Heart right ventricle (tissue), 16 donors: ENCODE measurements around the gene PTMS. TPM values are rescaled to one million over a fixed set of nuclear protein-coding genes. Genes with fewer than 3 reads are reported as not detected.

Experiments
- ATAC-seq, 8 donors: fragments of 200-7000 bp; cut with Tn5 transposase; one replicate each; pipeline ENCODE4 v1.9.1; 2020; ENCODE audit warnings: mild to moderate bottlenecking in 8 of 8, moderate library complexity in 8 of 8, moderate number of reproducible peaks in 1 of 8
- DNase-seq, 2 donors: peaks; one replicate each; pipeline ENCODE4 v3.0.0-alpha.2; 2020
- H3K27ac ChIP-seq, 10 donors: fragments of 200-600 bp; sonication (generic) in 2 of 10; one replicate each; pipeline versions ENCODE4 v1.5.0 to v1.8.0; 2020 to 2022; ENCODE audit warnings: mild to moderate bottlenecking in 3 of 10
- H3K27me3 ChIP-seq, 7 donors: fragments of 200-600 bp; one replicate each; pipeline ENCODE4 v1.8.0; 2021 to 2022; ENCODE audit warnings: mild to moderate bottlenecking in 2 of 7
- H3K36me3 ChIP-seq, 9 donors: fragments of 200-600 bp; sonication (generic) in 1 of 9; one replicate each; pipeline versions ENCODE4 v1.5.0 to v1.8.0; 2020 to 2022; ENCODE audit warnings: mild to moderate bottlenecking in 2 of 9
- H3K4me1 ChIP-seq, 9 donors: fragments of 200-600 bp; sonication (generic) in 1 of 9; one replicate each; pipeline versions ENCODE4 v1.5.0 to v1.8.0; 2020 to 2022; ENCODE audit warnings: mild to moderate bottlenecking in 4 of 9
- H3K4me3 ChIP-seq, 10 donors: fragments of 200-600 bp; sonication (generic) in 2 of 10; one replicate each; pipeline versions ENCODE4 v1.5.0 to v1.8.0; 2020 to 2022; ENCODE audit warnings: mild to moderate bottlenecking in 7 of 10, moderate library complexity in 2 of 10
- H3K9me3 ChIP-seq, 11 donors: fragments of 200-600 bp in 10 of 11; sonication (generic) in 2 of 11; one replicate each; pipeline versions ENCODE4 v1.5.0 to v1.8.0; 2013 to 2022; ENCODE audit warnings: mild to moderate bottlenecking in 2 of 11, control low read depth in 1 of 11, moderate library complexity in 1 of 11
- WGBS, 2 donors: extraction: QIAGEN DNeasy Blood & Tissue Kit; methylation state at CpG; one replicate each; pipeline ENCODE4 v1.1.7; 2013; ENCODE audit warnings: inconsistent platforms in 1 of 2; 5-methylcytosine and 5-hydroxymethylcytosine counted together
- intact Hi-C, 10 donors: fragments of 100-400 bp; cut with DNase I; formaldehyde crosslinking; loops; one replicate each; pipeline versions ENCODE4 v1.11.1 to v1.14.2; 2022
- polyA plus RNA-seq, 2 donors: library from polyadenylated mRNA; stranded (reverse); fragments of 200-250 nt; gene quantifications; one replicate each; pipeline ENCODE4 v1.2.3, GENCODE V29; 2013
- total RNA-seq, 10 donors: library from RNA; stranded (reverse); fragmentation: NEBNext Ultra II Directional in 3 of 10; extraction: Animal tissue kit (Norgen Biotek cat#: 25700) in 3 of 10; gene quantifications; one replicate each; pipeline versions ENCODE4 v1.2.1 to v1.2.4, GENCODE V29; 2021 to 2023
- TF ChIP-seq, protein P1 (sequence below), 9 donors: fragments of 200-600 bp; sonication (generic) in 2 of 9; IDR thresholded peaks; one replicate each; pipeline versions ENCODE4 v1.5.0 to v1.8.0; 2021 to 2022; ENCODE audit warnings: antibody characterized with exemption in 9 of 9, mild to moderate bottlenecking in 5 of 9, moderate library complexity in 1 of 9
- donor health status: Arrhythmogenic right ventricular cardiomyopathy.
- donor health status: ischemic (EF 13 %, LVEDD 7.1; RV severe dilation, severe dysfunction).
- donor health status: healthy with polysubstance abuse.
- donor health status: DM: no; HTN: yes; CAD: no.
- donor health status: DM: no; HTN: no; CAD: no.
- donor health status: ischemic (EF 25% LVEDD 6.9; RV normal size, moderate dysfunction).
- donor health status: ischemic (EF 25% LVEDD 5.7; RV mildly dilated, moderate dysfunction).
- donor health status: healthy.
- donor health status: DM: yes; HTN: yes; CAD: no.
- donor health status: Ischemic cardiomyopathy.
- donor health status: ischemic (EF 35%, LVEDD 5.7; RV mildly dilated, moderate dysfunction).
- donor health status: nonischemic (EF 11% LVEDD 7.7; RV severe dilation, severe dysfunction).
- donor health status: DM: yes; HTN: yes; CAD: no.
- donor health status: PGD.
- donor health status: ischemic (EF 29% LVEDD 5.4; RV normal size, mild dysfunction).
- donor health status: nonischemic (EF 23%, LVEDD 6.1; RV moderate dilation, normal function).

PTMS gene
- total and polyA plus RNA-seq, 12 donors: 73.3 to 361 (median 105) TPM

DNA sequence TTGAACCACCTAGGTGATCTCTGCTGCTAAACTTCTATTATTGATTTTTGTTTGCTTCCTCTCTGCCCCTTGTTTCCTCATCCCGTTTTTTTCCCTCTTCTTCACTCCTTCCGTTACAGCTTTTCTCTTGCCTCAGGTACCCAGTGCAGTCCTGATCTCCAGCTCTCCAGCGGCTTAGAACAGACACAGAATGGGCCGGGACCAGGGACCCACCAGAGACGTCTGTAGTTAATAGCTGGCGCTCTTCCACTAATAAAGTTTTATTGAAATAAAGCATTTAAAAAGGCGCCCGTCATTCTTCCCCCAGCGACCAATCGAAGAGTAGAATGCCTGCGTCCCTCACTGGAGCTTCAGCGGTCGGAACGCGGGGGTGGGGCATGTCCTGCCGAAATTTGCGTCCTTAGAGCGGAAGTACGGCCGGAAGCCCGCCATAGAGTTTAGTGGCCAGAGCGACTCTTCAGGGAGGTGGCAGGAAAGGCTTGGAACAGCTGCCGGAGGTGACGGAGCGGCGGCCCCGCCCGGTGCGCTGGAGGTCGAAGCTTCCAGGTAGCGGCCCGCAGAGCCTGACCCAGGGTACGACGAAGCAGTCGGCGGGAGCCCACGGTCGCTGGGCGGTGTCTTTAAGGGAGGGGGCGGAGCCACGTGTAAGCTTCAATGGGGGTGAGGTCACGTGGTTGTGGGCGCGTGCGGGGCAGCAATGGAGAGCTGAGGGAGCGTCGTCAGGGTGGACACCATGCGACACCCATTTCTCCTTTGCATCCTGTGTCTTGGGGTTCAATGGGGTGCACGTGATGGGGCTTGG, 42.4 kb upstream of the PTMS start, which contains the start of gene COPS7A:
Gene COPS7A (plus strand): TSS at position 440 of the 802 bp plus-strand sequence. CDS start 611 bp downstream, outside the sequence.
- Histone ChIP-seq H3K36me3 (peaks cover 0 to 36% (median 10%) of the 10 kb centered on the region in 9 donors), H3K27ac (peak within 1 kb of the TSS; percentile 81 to 95 (median 88)), H3K9me3 (no peaks in the 10 kb centered on the region), H3K4me1 (peaks cover 0 to 20% (median 14%) of the 10 kb centered on the region in 9 donors), H3K4me3 (peak within 1 kb of the TSS; percentile 40 to 90 (median 64)), H3K27me3 (no peaks in the 10 kb centered on the region)
- ATAC-seq (peak; percentile 99 to 100 (median 99)), DNase-seq (peak; percentile 97 to 99)
- intact Hi-C loops: loop anchor here in 7 of 10 donors (1.0 to 5.0 kb wide), 6 partner anchors 29 to 62 kb away; partner anchors contain the start of genes ING4 (in 4 of the 7), ZNF384 (in 4 of the 7) and MLF2 (in 1 of the 7)
- TF ChIP-seq, protein P1, sequence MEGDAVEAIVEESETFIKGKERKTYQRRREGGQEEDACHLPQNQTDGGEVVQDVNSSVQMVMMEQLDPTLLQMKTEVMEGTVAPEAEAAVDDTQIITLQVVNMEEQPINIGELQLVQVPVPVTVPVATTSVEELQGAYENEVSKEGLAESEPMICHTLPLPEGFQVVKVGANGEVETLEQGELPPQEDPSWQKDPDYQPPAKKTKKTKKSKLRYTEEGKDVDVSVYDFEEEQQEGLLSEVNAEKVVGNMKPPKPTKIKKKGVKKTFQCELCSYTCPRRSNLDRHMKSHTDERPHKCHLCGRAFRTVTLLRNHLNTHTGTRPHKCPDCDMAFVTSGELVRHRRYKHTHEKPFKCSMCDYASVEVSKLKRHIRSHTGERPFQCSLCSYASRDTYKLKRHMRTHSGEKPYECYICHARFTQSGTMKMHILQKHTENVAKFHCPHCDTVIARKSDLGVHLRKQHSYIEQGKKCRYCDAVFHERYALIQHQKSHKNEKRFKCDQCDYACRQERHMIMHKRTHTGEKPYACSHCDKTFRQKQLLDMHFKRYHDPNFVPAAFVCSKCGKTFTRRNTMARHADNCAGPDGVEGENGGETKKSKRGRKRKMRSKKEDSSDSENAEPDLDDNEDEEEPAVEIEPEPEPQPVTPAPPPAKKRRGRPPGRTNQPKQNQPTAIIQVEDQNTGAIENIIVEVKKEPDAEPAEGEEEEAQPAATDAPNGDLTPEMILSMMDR (IDR thresholded peaks at IDR 0.05): no peak
- 0 to 1% methylated on average over 49 of the region's 49 CpGs for WGBS, 2 donors

DNA sequence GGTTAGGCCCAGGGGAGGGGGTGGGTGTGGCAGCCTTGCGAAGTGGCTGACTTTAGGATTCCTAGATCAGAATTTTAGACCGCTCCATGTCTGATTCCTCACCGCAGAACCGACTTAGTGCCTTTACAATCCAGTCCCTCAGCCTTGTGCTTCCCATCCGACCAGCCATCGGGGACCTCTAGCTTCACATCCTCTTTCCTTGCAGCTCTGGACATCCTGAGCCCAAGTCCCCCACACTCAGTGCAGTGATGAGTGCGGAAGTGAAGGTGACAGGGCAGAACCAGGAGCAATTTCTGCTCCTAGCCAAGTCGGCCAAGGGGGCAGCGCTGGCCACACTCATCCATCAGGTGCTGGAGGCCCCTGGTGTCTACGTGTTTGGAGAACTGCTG, 41.8 kb upstream of the PTMS start:
- WGBS, 2 donors: 10 to 18% methylated on average over 10 of the region's 10 CpGs

DNA sequence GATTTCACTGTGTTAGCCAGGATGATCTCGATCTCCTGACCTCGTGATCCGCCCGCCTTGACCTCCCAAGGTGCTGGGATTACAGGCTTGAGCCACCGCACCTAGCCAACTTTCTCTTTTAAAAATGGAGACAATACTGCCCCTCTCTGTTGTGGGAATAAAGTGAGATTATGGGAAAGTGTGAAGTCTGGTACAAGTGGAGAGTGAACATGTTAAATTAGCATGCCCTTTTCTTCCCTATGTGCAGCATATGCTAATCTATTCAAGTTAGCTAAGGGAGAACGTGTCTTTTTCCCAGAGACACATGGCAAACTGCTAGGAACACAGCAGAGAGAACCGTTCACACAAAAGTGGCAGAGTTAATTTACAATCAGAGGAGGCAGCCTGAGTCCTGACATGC, 40.8 kb upstream of the PTMS start:
- H3K36me3 ChIP-seq: peaks cover 0 to 51% (median 26%) of the 10 kb centered on the region in 9 donors
- H3K9me3 ChIP-seq: no peaks in the 10 kb centered on the region
- intact Hi-C loops: loop anchor here in 1 of 10 donors (2.0 kb wide), 1 partner anchor 27 kb away; the partner anchor contains the start of gene MLF2
- no peak overlapping the region for H3K27ac ChIP-seq
- TF ChIP-seq, protein P1 (IDR thresholded peaks at IDR 0.05): no peak
- H3K4me1 ChIP-seq: peaks cover 0 to 20% (median 14%) of the 10 kb centered on the region in 9 donors
- no peaks in the 10 kb centered on the region for H3K27me3 ChIP-seq
- ATAC-seq: no peak
- no peak for DNase-seq
- no peak overlapping the region for H3K4me3 ChIP-seq
- WGBS, 2 donors: 91 to 94% methylated on average over 7 of the region's 7 CpGs

More for the DNA sequence above, 41.8 kb upstream of the PTMS start:
- H3K4me1 ChIP-seq: peaks cover 0 to 20% (median 14%) of the 10 kb centered on the region in 9 donors
- H3K36me3 ChIP-seq: peaks cover 0 to 42% (median 16%) of the 10 kb centered on the region in 9 donors
- H3K4me3 ChIP-seq: peak overlapping the region; percentile 40 to 90 (median 64)
- ATAC-seq (peak in 7 of 8 donors; percentile 3 to 35 (median 11)), DNase-seq (peak in 1 of 2 donors; percentile 11)
- TF ChIP-seq, protein P1 (IDR thresholded peaks at IDR 0.05): no peak
- H3K9me3 ChIP-seq: no peaks in the 10 kb centered on the region
- intact Hi-C loops: loop anchor here in 6 of 10 donors (1.0 to 5.0 kb wide), 4 partner anchors 28 to 62 kb away; partner anchors contain the start of genes ING4 (in 3 of the 6), ZNF384 (in 3 of the 6) and MLF2 (in 1 of the 6)
- H3K27me3 ChIP-seq: no peaks in the 10 kb centered on the region
- peak overlapping the region; percentile 81 to 95 (median 88) for H3K27ac ChIP-seq

DNA sequence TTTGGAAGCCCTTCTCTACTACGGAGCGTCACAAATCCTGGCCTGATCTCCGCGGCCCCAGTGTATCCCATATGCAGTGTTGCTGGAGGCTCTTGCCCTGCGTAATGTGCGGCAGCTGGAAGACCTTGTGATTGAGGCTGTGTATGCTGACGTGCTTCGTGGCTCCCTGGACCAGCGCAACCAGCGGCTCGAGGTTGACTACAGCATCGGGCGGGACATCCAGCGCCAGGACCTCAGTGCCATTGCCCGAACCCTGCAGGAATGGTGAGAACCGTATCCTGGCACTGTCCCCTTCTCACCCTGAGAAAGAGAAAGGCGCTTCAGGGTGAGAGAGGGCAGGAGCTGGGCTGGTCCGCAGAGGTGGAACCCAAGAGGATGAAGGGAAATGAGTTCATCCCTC, 37.0 kb upstream of the PTMS start:
- no peak overlapping the region for H3K27ac ChIP-seq
- H3K36me3 ChIP-seq: peaks cover 0 to 81% (median 40%) of the 10 kb centered on the region in 9 donors
- no peak for DNase-seq
- H3K4me3 ChIP-seq: no peak overlapping the region
- 93 to 96% methylated on average over 18 of the region's 18 CpGs for WGBS, 2 donors
- H3K4me1 ChIP-seq: peaks cover 0 to 18% (median 13%) of the 10 kb centered on the region in 9 donors
- ATAC-seq: no peak
- TF ChIP-seq, protein P1 (IDR thresholded peaks at IDR 0.05): no peak
- no peaks in the 10 kb centered on the region for H3K27me3 ChIP-seq
- intact Hi-C loops: no loop called here
- no peaks in the 10 kb centered on the region for H3K9me3 ChIP-seq
